HEK293 (cell line): Measurements from ENCODE around the gene ATAT1.

Experiments
- CTCF ChIA-PET: fragments of 350-600 bp; formaldehyde crosslinking; extraction: SDS; loops from one replicate; lab custom pipeline; 2021; ENCODE audit warnings: antibody characterized with exemption; lab: Yijun Ruan, JAX
- POLR2A ChIA-PET: fragments of 300-600 bp; formaldehyde crosslinking; extraction: SDS; loops from one replicate; lab custom pipeline; 2020; ENCODE audit warnings: antibody characterized with exemption, inconsistent platforms; lab: Yijun Ruan, JAX
- H3K27ac ChIP-seq: fragments of 200-500 bp; sonication (Bioruptor generic); 2 replicates; pipeline ENCODE4 v1.5.1; 2014; ENCODE audit warnings: low read depth, low read length, control low read depth, inconsistent platforms; ENCODE audit errors: extremely low read depth
- H3K36me3 ChIP-seq, 2 experiments: fragments of 200-500 bp in 1 of 2; sonication (Bioruptor generic) in 1 of 2; 1 replicate in 1 of 2; 2 replicates in 1 of 2; pipeline ENCODE4 v1.5.1; 2014 to 2017; ENCODE audit warnings: inconsistent platforms in 2 of 2, low read length in 2 of 2; ENCODE audit not compliant: control insufficient read depth in 2 of 2, insufficient read depth in 1 of 2
- H3K4me1 ChIP-seq: fragments of 200-500 bp; sonication (Bioruptor generic); 2 replicates; pipeline ENCODE4 v1.5.1; 2014; ENCODE audit warnings: mild to moderate bottlenecking, low read length, inconsistent platforms; ENCODE audit not compliant: control insufficient read depth, insufficient read depth
- H3K4me3 ChIP-seq: 2 replicates; pipeline ENCODE4 v1.5.1; 2011; ENCODE audit warnings: low read depth, mild to moderate bottlenecking, control low read depth, low read length, moderate library complexity
- H3K9me3 ChIP-seq: fragments of 200-500 bp; sonication (Bioruptor generic); 2 replicates; pipeline ENCODE4 v1.5.1; 2014; ENCODE audit warnings: low read depth, low read length, inconsistent platforms; ENCODE audit not compliant: control insufficient read depth, insufficient read depth
- BCL11B ChIP-seq: fragments of 450-650 bp; formaldehyde crosslinking; IDR thresholded peaks from 2 replicates; pipeline ENCODE4 v1.5.1; 2016; ENCODE audit warnings: low read depth, missing biosample characterization, missing genetic modification characterization
- CTCF ChIP-seq: fragments of 450-650 bp; formaldehyde crosslinking; IDR thresholded peaks from 2 replicates; pipeline ENCODE4 v1.5.1; 2016; ENCODE audit warnings: missing biosample characterization, missing genetic modification characterization
- GLIS2 ChIP-seq: fragments of 450-650 bp; formaldehyde crosslinking; IDR thresholded peaks from 2 replicates; pipeline ENCODE4 v1.5.1; 2016; ENCODE audit warnings: missing biosample characterization, missing genetic modification characterization
- HIC1 ChIP-seq: fragments of 450-650 bp; formaldehyde crosslinking; IDR thresholded peaks from 2 replicates; pipeline ENCODE4 v1.5.1; 2016; ENCODE audit warnings: missing biosample characterization, missing genetic modification characterization
- IKZF3 ChIP-seq: fragments of 450-650 bp; IDR thresholded peaks from 2 replicates; pipeline ENCODE4 v1.5.0; 2018; ENCODE audit warnings: missing biosample characterization, mild to moderate bottlenecking, missing genetic modification characterization, moderate library complexity
- KLF1 ChIP-seq: fragments of 450-650 bp; formaldehyde crosslinking; IDR thresholded peaks from 2 replicates; pipeline ENCODE4 v1.5.1; 2016; ENCODE audit warnings: missing biosample characterization, missing genetic modification characterization
- KLF8 ChIP-seq: fragments of 450-650 bp; formaldehyde crosslinking; IDR thresholded peaks from 2 replicates; pipeline ENCODE4 v1.5.1; 2016; ENCODE audit warnings: missing biosample characterization, missing genetic modification characterization
- MYNN ChIP-seq: fragments of 450-650 bp; formaldehyde crosslinking; IDR thresholded peaks from 2 replicates; pipeline ENCODE4 v1.5.1; 2016; ENCODE audit warnings: missing biosample characterization, missing genetic modification characterization, borderline replicate concordance
- WT1 ChIP-seq: fragments of 450-650 bp; formaldehyde crosslinking; IDR thresholded peaks from 2 replicates; pipeline ENCODE4 v1.5.1; 2016; ENCODE audit warnings: missing biosample characterization, missing genetic modification characterization
- ZBTB26 ChIP-seq: fragments of 450-650 bp; formaldehyde crosslinking; optimal IDR thresholded peaks from 2 replicates; pipeline ENCODE3; 2016; ENCODE audit warnings: missing biosample characterization, mild to moderate bottlenecking, missing genetic modification characterization
- ZFHX2 ChIP-seq: fragments of 450-650 bp; formaldehyde crosslinking; conservative IDR thresholded peaks from 2 replicates; pipeline ENCODE4 v1.5.1; 2016; ENCODE audit warnings: missing biosample characterization, missing genetic modification characterization
- ZFP3 ChIP-seq: fragments of 450-650 bp; formaldehyde crosslinking; IDR thresholded peaks from 2 replicates; pipeline ENCODE4 v1.5.1; 2016; ENCODE audit warnings: low read depth, missing biosample characterization, missing genetic modification characterization
- ZFP69B ChIP-seq: fragments of 450-650 bp; formaldehyde crosslinking; IDR thresholded peaks from 2 replicates; pipeline ENCODE4 v1.5.1; 2016; ENCODE audit warnings: missing biosample characterization, missing genetic modification characterization
- ZNF133 ChIP-seq: fragments of 450-650 bp; formaldehyde crosslinking; IDR thresholded peaks from 2 replicates; pipeline ENCODE4 v1.5.1; 2016; ENCODE audit warnings: missing biosample characterization, missing genetic modification characterization
- ZNF157 ChIP-seq: fragments of 450-650 bp; formaldehyde crosslinking; IDR thresholded peaks from 2 replicates; pipeline ENCODE4 v1.5.1; 2016; ENCODE audit warnings: missing biosample characterization, missing genetic modification characterization
- ZNF18 ChIP-seq: fragments of 450-650 bp; formaldehyde crosslinking; IDR thresholded peaks from 2 replicates; pipeline ENCODE4 v1.5.1; 2016; ENCODE audit warnings: missing biosample characterization, missing genetic modification characterization
- ZNF2 ChIP-seq: fragments of 450-650 bp; formaldehyde crosslinking; IDR thresholded peaks from 2 replicates; pipeline ENCODE4 v1.5.1; 2016; ENCODE audit warnings: missing biosample characterization, missing genetic modification characterization
- ZNF423 ChIP-seq: fragments of 450-650 bp; formaldehyde crosslinking; IDR thresholded peaks from 2 replicates; pipeline ENCODE4 v1.5.1; 2016; ENCODE audit warnings: missing biosample characterization, missing genetic modification characterization
- ZNF433 ChIP-seq: fragments of 450-650 bp; formaldehyde crosslinking; IDR thresholded peaks from 2 replicates; pipeline ENCODE4 v1.5.1; 2016; ENCODE audit warnings: missing biosample characterization, missing genetic modification characterization, low read depth
- ZNF521 ChIP-seq: fragments of 450-650 bp; formaldehyde crosslinking; IDR thresholded peaks from 2 replicates; pipeline ENCODE4 v1.5.1; 2017; ENCODE audit warnings: missing biosample characterization, mild to moderate bottlenecking, missing genetic modification characterization
- ZNF529 ChIP-seq: fragments of 450-650 bp; formaldehyde crosslinking; IDR thresholded peaks from 2 replicates; pipeline ENCODE4 v1.5.1; 2017; ENCODE audit warnings: missing genetic modification characterization, missing biosample characterization; ENCODE audit not compliant: insufficient replicate concordance
- ZNF544 ChIP-seq: fragments of 450-650 bp; formaldehyde crosslinking; IDR thresholded peaks from 2 replicates; pipeline ENCODE4 v1.5.0; 2017; ENCODE audit warnings: missing biosample characterization, missing genetic modification characterization
- ZNF571 ChIP-seq: fragments of 450-650 bp; formaldehyde crosslinking; IDR thresholded peaks from 2 replicates; pipeline ENCODE4 v1.5.0; 2017; ENCODE audit warnings: missing biosample characterization, missing genetic modification characterization
- ZNF621 ChIP-seq: fragments of 450-650 bp; formaldehyde crosslinking; IDR thresholded peaks from 2 replicates; pipeline ENCODE4 v1.5.1; 2017; ENCODE audit warnings: missing biosample characterization, missing genetic modification characterization
- ZNF629 ChIP-seq: fragments of 450-650 bp; formaldehyde crosslinking; IDR thresholded peaks from 2 replicates; pipeline ENCODE4 v1.5.1; 2017; ENCODE audit warnings: missing biosample characterization, missing genetic modification characterization
- ZNF664 ChIP-seq: fragments of 450-650 bp; formaldehyde crosslinking; IDR thresholded peaks from 2 replicates; pipeline ENCODE4 v1.5.1; 2016; ENCODE audit warnings: missing biosample characterization, missing genetic modification characterization
- ZNF701 ChIP-seq: fragments of 450-650 bp; formaldehyde crosslinking; IDR thresholded peaks from 2 replicates; pipeline ENCODE4 v1.5.1; 2016; ENCODE audit warnings: missing biosample characterization, missing genetic modification characterization
- ZNF837 ChIP-seq: fragments of 450-650 bp; formaldehyde crosslinking; IDR thresholded peaks from 2 replicates; pipeline ENCODE4 v1.5.1; 2016; ENCODE audit warnings: missing biosample characterization, missing genetic modification characterization
- ZXDB ChIP-seq: fragments of 450-650 bp; formaldehyde crosslinking; IDR thresholded peaks from 2 replicates; pipeline ENCODE4 v1.5.1; 2016; ENCODE audit warnings: missing biosample characterization, missing genetic modification characterization

ATAT1 gene

GRCh38 chr6:30626484-30627366 is at the start of gene ATAT1:
TSS of gene ATAT1 (plus strand) at chr6:30626874.
- Histone ChIP-seq H3K27ac (peak within 1 kb of the TSS; percentile 76), H3K9me3 (no peaks in the 10 kb centered on the region), H3K36me3 (peaks cover 59 to 84% of the 10 kb centered on the region in 2 experiments; a peak in 2 of 3 replicates), H3K4me1 (no peaks in the 10 kb centered on the region; the same call in 1 of the 2 replicates), H3K4me3 (peak within 1 kb of the TSS; percentile 77)
- ChIA-PET POLR2A (interaction anchor here (1.0 to 2.0 kb wide), 5 partner anchors 9 to 90 kb away, joined by 3 to 15 read pairs (median 11); partner anchors contain the start of genes MDC1, MRPS18B and PPP1R10), CTCF (interaction anchor here (0.6 to 1.0 kb wide), 4 partner anchors 9 to 97 kb away, joined by 3 to 4 read pairs (median 4); partner anchors contain the start of gene MRPS18B)
- TF ChIP-seq ZNF133 (tag by site-specific recombination) (no peak), HIC1 (tag by site-specific recombination) (peak; percentile 91), ZNF157 (tag by site-specific recombination) (no peak), ZNF2 (tag by site-specific recombination) (peak; percentile 61; the same call in 1 of the 2 replicates), BCL11B (peak; percentile 90), KLF8 (tag by site-specific recombination) (peak; percentile 89), GLIS2 (peak; percentile 97), ZXDB (tag by site-specific recombination) (peak; percentile 90), ZBTB26 (peak; percentile 79), ZNF529 (tag by site-specific recombination) (no peak), ZNF621 (tag by site-specific recombination) (no peak), WT1 (peak; percentile 60), ZNF544 (tag by site-specific recombination) (no peak), ZNF837 (tag by site-specific recombination) (no peak), KLF1 (tag by site-specific recombination) (peak; percentile 71; the same call in 1 of the 2 replicates), CTCF (tag by site-specific recombination) (peak; percentile 89), ZNF571 (tag by site-specific recombination) (no peak), ZNF18 (peak; percentile 18; the same call in 1 of the 2 replicates), ZNF629 (tag by site-specific recombination) (peak; percentile 73), ZNF423 (tag by site-specific recombination) (no peak), IKZF3 (tag by site-specific recombination) (no peak), ZFP3 (no peak), MYNN (tag by site-specific recombination) (0 out of 2 replicates have a peak, but pooled peaks have one; percentile 4), ZNF433 (tag by site-specific recombination) (no peak), ZFHX2 (tag by site-specific recombination) (no peak), ZFP69B (peak; percentile 95), ZNF664 (tag by site-specific recombination) (no peak), ZNF521 (tag by site-specific recombination) (no peak), ZNF701 (tag by site-specific recombination) (no peak)
